Measurements from ENCODE around the gene MRGPRG. TPM values are rescaled to one million over a fixed set of nuclear protein-coding genes. Genes with fewer than 3 reads are reported as not detected.

Gene MRGPRG
- total RNA-seq, 1 experiment from 2014 or later, result not detected

DNA sequence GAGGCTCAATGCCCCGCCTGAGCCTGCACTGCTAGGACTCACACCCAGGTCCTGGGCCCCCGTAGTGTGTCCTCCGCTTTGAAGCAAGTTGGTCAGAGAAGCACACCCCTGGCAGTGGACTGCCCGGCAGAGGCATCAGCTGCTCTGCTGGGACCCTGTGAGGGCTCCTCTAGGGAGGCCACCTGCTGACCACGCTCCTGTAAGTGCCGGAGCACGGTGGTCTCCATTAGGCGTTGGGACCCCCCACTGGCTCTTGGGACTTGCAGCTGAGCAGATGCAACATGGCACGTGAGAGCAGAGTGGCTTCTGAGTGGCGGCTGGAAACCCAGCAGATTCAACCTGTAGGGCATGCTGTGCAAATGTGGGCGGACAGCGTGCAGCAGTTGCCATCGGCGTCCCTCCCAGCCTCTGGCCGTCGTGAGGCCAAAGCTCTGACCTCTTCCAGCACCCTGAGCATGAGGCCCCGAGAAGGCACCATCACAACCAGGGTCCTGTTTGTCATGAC is 16.9 kb downstream of the MRGPRG start:
- no peaks in the 10 kb centered on the region for H3F3A ChIP-seq (ENCODE audit: insufficient read depth, low read depth)
- no peak overlapping the region for H3K4me3 ChIP-seq
- H2AFZ ChIP-seq, result no peak overlapping the region
- ChIA-PET POLR2A (ENCODE audit: unreplicated experiment) (no interaction called here), CTCF (no interaction called here)
- peaks cover 56% of the 10 kb centered on the region for H3K27me3 ChIP-seq (ENCODE audit: insufficient read depth, low read depth)
- H3K4me2 ChIP-seq, result no peak overlapping the region
- intact Hi-C loops (cut with micrococcal nuclease; ENCODE audit: unreplicated experiment), result no loop called here
- H3K9me2 ChIP-seq (ENCODE audit: insufficient read depth), result no peaks in the 10 kb centered on the region
- no peaks in the 10 kb centered on the region for H3K36me3 ChIP-seq (ENCODE audit: low read depth)
- no peak overlapping the region for H3K27ac ChIP-seq
- H4K20me1 ChIP-seq (ENCODE audit: insufficient read depth), result no peaks in the 10 kb centered on the region
- DNase-seq, result no peak
- H3K9me3 ChIP-seq (ENCODE audit: insufficient read depth, low read depth), result no peaks in the 10 kb centered on the region
- no peaks in the 10 kb centered on the region for H3K79me2 ChIP-seq (ENCODE audit: low read depth)
- TF ChIP-seq EZH2 (IDR thresholded peaks at IDR 0.05; ENCODE audit: low read depth), result no peak
- TF ChIP-seq, protein P1, sequence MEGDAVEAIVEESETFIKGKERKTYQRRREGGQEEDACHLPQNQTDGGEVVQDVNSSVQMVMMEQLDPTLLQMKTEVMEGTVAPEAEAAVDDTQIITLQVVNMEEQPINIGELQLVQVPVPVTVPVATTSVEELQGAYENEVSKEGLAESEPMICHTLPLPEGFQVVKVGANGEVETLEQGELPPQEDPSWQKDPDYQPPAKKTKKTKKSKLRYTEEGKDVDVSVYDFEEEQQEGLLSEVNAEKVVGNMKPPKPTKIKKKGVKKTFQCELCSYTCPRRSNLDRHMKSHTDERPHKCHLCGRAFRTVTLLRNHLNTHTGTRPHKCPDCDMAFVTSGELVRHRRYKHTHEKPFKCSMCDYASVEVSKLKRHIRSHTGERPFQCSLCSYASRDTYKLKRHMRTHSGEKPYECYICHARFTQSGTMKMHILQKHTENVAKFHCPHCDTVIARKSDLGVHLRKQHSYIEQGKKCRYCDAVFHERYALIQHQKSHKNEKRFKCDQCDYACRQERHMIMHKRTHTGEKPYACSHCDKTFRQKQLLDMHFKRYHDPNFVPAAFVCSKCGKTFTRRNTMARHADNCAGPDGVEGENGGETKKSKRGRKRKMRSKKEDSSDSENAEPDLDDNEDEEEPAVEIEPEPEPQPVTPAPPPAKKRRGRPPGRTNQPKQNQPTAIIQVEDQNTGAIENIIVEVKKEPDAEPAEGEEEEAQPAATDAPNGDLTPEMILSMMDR (conservative IDR thresholded peaks at IDR 0.05), result no peak
- no TSS peak for BruUV-seq (replicated peaks)
- no peaks in the 10 kb centered on the region for H3K4me1 ChIP-seq (replicated peaks; ENCODE audit: insufficient read depth)

DNA sequence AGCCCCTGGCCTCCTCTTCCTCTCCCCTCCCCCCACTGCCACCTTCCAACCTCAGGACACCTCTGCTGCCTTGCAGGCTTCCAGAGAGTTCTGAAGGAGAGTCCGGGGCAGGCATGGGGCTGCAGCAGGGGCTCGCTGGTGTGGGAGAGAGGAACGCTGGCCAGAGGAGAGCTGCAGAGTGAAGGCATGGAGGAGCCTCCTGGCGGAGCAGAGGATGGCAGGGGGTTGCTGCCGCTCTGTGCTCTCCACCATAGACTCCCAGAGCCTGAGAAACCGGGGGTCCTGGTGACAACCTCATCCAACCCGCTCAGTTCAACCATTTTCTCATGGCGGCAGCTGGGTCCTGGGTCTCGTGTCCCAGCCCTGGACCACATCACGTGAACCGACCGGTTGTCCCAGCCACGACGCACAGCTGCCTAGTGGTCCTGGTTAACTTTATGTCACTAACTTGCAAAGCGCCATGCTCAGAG is 17.5 kb downstream of the MRGPRG start:
- intact Hi-C loops (cut with micrococcal nuclease; ENCODE audit: unreplicated experiment), result no loop called here
- Histone ChIP-seq H2AFZ (no peak overlapping the region), H3K4me2 (no peak overlapping the region), H3K27me3 (ENCODE audit: insufficient read depth, low read depth) (peaks cover 57% of the 10 kb centered on the region), H4K20me1 (ENCODE audit: insufficient read depth) (no peaks in the 10 kb centered on the region), H3K27ac (no peak overlapping the region), H3K9me2 (ENCODE audit: insufficient read depth) (no peaks in the 10 kb centered on the region), H3K36me3 (ENCODE audit: low read depth) (no peaks in the 10 kb centered on the region), H3K79me2 (ENCODE audit: low read depth) (no peaks in the 10 kb centered on the region), H3K9me3 (ENCODE audit: insufficient read depth, low read depth) (no peaks in the 10 kb centered on the region), H3K4me1 (replicated peaks; ENCODE audit: insufficient read depth) (no peaks in the 10 kb centered on the region), H3K4me3 (no peak overlapping the region), H3F3A (ENCODE audit: insufficient read depth, low read depth) (no peaks in the 10 kb centered on the region)
- CTCF ChIA-PET, result no interaction called here
- DNase-seq, result no peak
- TF ChIP-seq EZH2 (IDR thresholded peaks at IDR 0.05; ENCODE audit: low read depth), result no peak
- TF ChIP-seq, protein P1 (conservative IDR thresholded peaks at IDR 0.05), result no peak
- no TSS peak for BruUV-seq (replicated peaks)
- POLR2A ChIA-PET (ENCODE audit: unreplicated experiment), result no interaction called here

DNA sequence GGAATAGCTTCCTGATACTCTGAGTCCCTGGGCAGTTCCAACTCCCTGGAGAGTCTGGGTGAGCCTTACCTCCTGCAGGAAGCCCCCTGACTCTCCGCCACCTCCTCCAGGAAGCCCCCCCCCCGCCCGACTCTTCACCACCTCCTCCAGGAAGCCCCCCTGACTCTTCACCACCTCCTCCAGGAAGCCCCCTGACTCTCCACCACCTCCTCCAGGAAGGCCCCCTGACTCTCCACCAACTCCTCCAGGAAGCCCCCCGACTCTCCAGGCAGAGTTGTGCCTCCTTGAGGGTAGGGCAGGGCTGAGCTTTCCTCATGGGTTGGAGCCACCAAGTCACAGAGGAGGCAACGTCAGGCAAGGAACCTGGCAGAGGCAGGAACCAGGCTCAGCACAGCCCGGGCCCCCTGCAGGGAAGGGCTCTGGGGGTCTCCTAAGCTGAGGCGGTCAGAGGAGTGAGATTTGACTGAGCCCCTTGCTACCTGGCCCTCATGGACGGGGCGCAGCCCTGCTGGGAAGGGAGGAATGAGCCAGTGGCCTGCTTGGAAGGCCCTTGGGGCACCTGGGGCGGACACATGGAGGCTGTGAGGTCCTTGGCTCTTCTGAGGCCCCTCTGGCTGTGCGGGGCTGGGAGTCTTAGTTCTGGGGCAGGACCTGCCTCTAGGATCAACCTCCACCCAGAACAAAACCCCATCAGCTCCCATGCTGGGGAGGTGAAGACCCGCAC is 18.1 kb downstream of the MRGPRG start:
- no peaks in the 10 kb centered on the region for H3K9me2 ChIP-seq (ENCODE audit: insufficient read depth)
- CTCF ChIA-PET, result no interaction called here
- H3F3A ChIP-seq (ENCODE audit: insufficient read depth, low read depth), result no peaks in the 10 kb centered on the region
- TF ChIP-seq EZH2 (IDR thresholded peaks at IDR 0.05; ENCODE audit: low read depth), result no peak
- TF ChIP-seq, protein P1 (conservative IDR thresholded peaks at IDR 0.05), result no peak
- H3K4me3 ChIP-seq, result no peak overlapping the region
- no peaks in the 10 kb centered on the region for H3K4me1 ChIP-seq (replicated peaks; ENCODE audit: insufficient read depth)
- H3K27ac ChIP-seq, result no peak overlapping the region
- intact Hi-C loops (cut with micrococcal nuclease; ENCODE audit: unreplicated experiment), result no loop called here
- H3K79me2 ChIP-seq (ENCODE audit: low read depth), result no peaks in the 10 kb centered on the region
- peaks cover 56% of the 10 kb centered on the region for H3K27me3 ChIP-seq (ENCODE audit: insufficient read depth, low read depth)
- POLR2A ChIA-PET (ENCODE audit: unreplicated experiment), result no interaction called here
- BruUV-seq (replicated peaks), result no TSS peak
- no peaks in the 10 kb centered on the region for H3K9me3 ChIP-seq (ENCODE audit: insufficient read depth, low read depth)
- H4K20me1 ChIP-seq (ENCODE audit: insufficient read depth), result no peaks in the 10 kb centered on the region
- H2AFZ ChIP-seq, result no peak overlapping the region
- DNase-seq, result no peak
- no peaks in the 10 kb centered on the region for H3K36me3 ChIP-seq (ENCODE audit: low read depth)
- H3K4me2 ChIP-seq, result no peak overlapping the region

All from PC-9 (cell line).